Measurements from ENCODE around the gene MAD1L1.
"Not testable (repeated sequence)": the region's sequence is repeated elsewhere in the genome, so short reads cannot be mapped to it uniquely, and the experiment has no call there.

MAD1L1 gene

GRCh38 chr7:1861799-1862458, 370.8 kb downstream of the MAD1L1 start:
- no peak overlapping the region for H3K4me2 ChIP-seq (ENCODE audit: low read length, poor library complexity, severe bottlenecking)
- peaks cover 3% of the 10 kb centered on the region for H3K79me1 ChIP-seq (replicated peaks; ENCODE audit: low read length, poor library complexity, severe bottlenecking)
- peak overlapping the region in 1 of 2 experiments; percentile 54 for H3K4ac ChIP-seq (ENCODE audit: low read depth in 1 of 2, low read length in 2 of 2)
- H3K4me3 ChIP-seq (ENCODE audit: insufficient read depth in 1 of 2, low read depth in 1 of 2, low read length in 2 of 2) = no peak overlapping the region
- no peak overlapping the region for H2AK5ac ChIP-seq (ENCODE audit: low read length, severe bottlenecking)
- no peak overlapping the region for H3K23ac ChIP-seq (ENCODE audit: low read length in 2 of 2)
- peak overlapping the region; percentile 30 for H4K8ac ChIP-seq (ENCODE audit: low read length)
- H2BK15ac ChIP-seq (ENCODE audit: low read depth, poor library complexity, severe bottlenecking) = no peak overlapping the region
- no peak for DNase-seq
- no peak overlapping the region for H3K9ac ChIP-seq (ENCODE audit: low read length)
- no peak overlapping the region for H3K14ac ChIP-seq (ENCODE audit: low read length in 2 of 2)
- no peak overlapping the region for H2BK120ac ChIP-seq (ENCODE audit: low read depth, low read length)
- no peak overlapping the region for H4K91ac ChIP-seq (ENCODE audit: low read length)
- H3K4me1 ChIP-seq (ENCODE audit: control insufficient read depth, insufficient read depth, low read depth, low read length) = no peaks in the 10 kb centered on the region
- 88% methylated on average over 17 of the region's 19 CpGs for whole genome bisulfite sequencing
- no peak overlapping the region for H3K18ac ChIP-seq (ENCODE audit: low read depth in 1 of 2, low read length in 2 of 2)
- no peak overlapping the region for H2BK5ac ChIP-seq (ENCODE audit: low read depth, low read length, poor library complexity, severe bottlenecking)
- no peaks in the 10 kb centered on the region for H3K27me3 ChIP-seq (ENCODE audit: control insufficient read depth in 1 of 2, insufficient read depth in 1 of 2, low read length in 2 of 2)
- no peak overlapping the region for H2AFZ ChIP-seq (ENCODE audit: low read depth, low read length)
- peaks cover 0 to 25% of the 10 kb centered on the region in 2 experiments for H3K36me3 ChIP-seq (ENCODE audit: control insufficient read depth in 1 of 2, insufficient read depth in 2 of 2, low read depth in 1 of 2, low read length in 2 of 2)
- H2BK12ac ChIP-seq (ENCODE audit: low read length in 2 of 2) = no peak overlapping the region
- no peaks in the 10 kb centered on the region for H3K9me3 ChIP-seq (ENCODE audit: control insufficient read depth, low read length)
- no peak overlapping the region for H3K27ac ChIP-seq (ENCODE audit: low read length, poor library complexity, severe bottlenecking)

- not testable (repeated sequence) for H2BK120ac ChIP-seq (ENCODE audit: low read depth, low read length); DNase-seq
- 96% methylated on average over 17 of the region's 33 CpGs for WGBS
These were observed 371.6 kb downstream of the MAD1L1 start for GRCh38 chr7:1860881-1861798.

GRCh38 chr7:1859266-1860035, 373.3 kb downstream of the MAD1L1 start:
- H3K27me3 ChIP-seq (ENCODE audit: control insufficient read depth in 1 of 2, insufficient read depth in 1 of 2, low read length in 2 of 2) = no peaks in the 10 kb centered on the region
- H3K4me2 ChIP-seq (ENCODE audit: low read length, poor library complexity, severe bottlenecking) = no peak overlapping the region
- WGBS = 95% methylated on average over 26 of the region's 26 CpGs
- no peak overlapping the region for H3K4me3 ChIP-seq (ENCODE audit: insufficient read depth in 1 of 2, low read depth in 1 of 2, low read length in 2 of 2)
- H3K14ac ChIP-seq (ENCODE audit: low read length in 2 of 2) = no peak overlapping the region
- H3K36me3 ChIP-seq (ENCODE audit: control insufficient read depth in 1 of 2, insufficient read depth in 2 of 2, low read depth in 1 of 2, low read length in 2 of 2) = peaks cover 0 to 24% of the 10 kb centered on the region in 2 experiments
- no peaks in the 10 kb centered on the region for H3K4me1 ChIP-seq (ENCODE audit: control insufficient read depth, insufficient read depth, low read depth, low read length)
- no peak overlapping the region for H4K8ac ChIP-seq (ENCODE audit: low read length)
- H3K27ac ChIP-seq (ENCODE audit: low read length, poor library complexity, severe bottlenecking) = no peak overlapping the region
- H3K79me1 ChIP-seq (replicated peaks; ENCODE audit: low read length, poor library complexity, severe bottlenecking) = peaks cover 3% of the 10 kb centered on the region
- H2AFZ ChIP-seq (ENCODE audit: low read depth, low read length) = no peak overlapping the region
- H2AK5ac ChIP-seq (ENCODE audit: low read length, severe bottlenecking) = no peak overlapping the region
- H3K9me3 ChIP-seq (ENCODE audit: control insufficient read depth, low read length) = no peaks in the 10 kb centered on the region
- no peak overlapping the region for H3K4ac ChIP-seq (ENCODE audit: low read depth in 1 of 2, low read length in 2 of 2)
- H2BK120ac ChIP-seq (ENCODE audit: low read depth, low read length) = no peak overlapping the region
- H3K23ac ChIP-seq (ENCODE audit: low read length in 2 of 2) = no peak overlapping the region
- no peak overlapping the region for H2BK15ac ChIP-seq (ENCODE audit: low read depth, poor library complexity, severe bottlenecking)
- H3K18ac ChIP-seq (ENCODE audit: low read depth in 1 of 2, low read length in 2 of 2) = no peak overlapping the region
- no peak overlapping the region for H2BK12ac ChIP-seq (ENCODE audit: low read length in 2 of 2)
- no peak overlapping the region for H4K91ac ChIP-seq (ENCODE audit: low read length)
- no peak overlapping the region for H3K9ac ChIP-seq (ENCODE audit: low read length)
- H2BK5ac ChIP-seq (ENCODE audit: low read depth, low read length, poor library complexity, severe bottlenecking) = no peak overlapping the region
- DNase-seq = no peak

More at GRCh38 chr7:1860881-1861798, 371.6 kb downstream of the MAD1L1 start:
- H3K9ac ChIP-seq (ENCODE audit: low read length); H4K8ac ChIP-seq (ENCODE audit: low read length); H3K14ac ChIP-seq (ENCODE audit: low read length in 2 of 2); H2BK5ac ChIP-seq (ENCODE audit: low read depth, low read length, poor library complexity, severe bottlenecking); H3K9me3 ChIP-seq (ENCODE audit: control insufficient read depth, low read length); H3K4me1 ChIP-seq (ENCODE audit: control insufficient read depth, insufficient read depth, low read depth, low read length); H3K79me1 ChIP-seq (replicated peaks; ENCODE audit: low read length, poor library complexity, severe bottlenecking); H3K4ac ChIP-seq (ENCODE audit: low read depth in 1 of 2, low read length in 2 of 2); H2AFZ ChIP-seq (ENCODE audit: low read depth, low read length); H3K27ac ChIP-seq (ENCODE audit: low read length, poor library complexity, severe bottlenecking); H3K23ac ChIP-seq (ENCODE audit: low read length in 2 of 2); H3K18ac ChIP-seq (ENCODE audit: low read depth in 1 of 2, low read length in 2 of 2); H2BK15ac ChIP-seq (ENCODE audit: low read depth, poor library complexity, severe bottlenecking); H4K91ac ChIP-seq (ENCODE audit: low read length); H3K27me3 ChIP-seq (ENCODE audit: control insufficient read depth in 1 of 2, insufficient read depth in 1 of 2, low read length in 2 of 2); H3K4me3 ChIP-seq (ENCODE audit: insufficient read depth in 1 of 2, low read depth in 1 of 2, low read length in 2 of 2); H3K4me2 ChIP-seq (ENCODE audit: low read length, poor library complexity, severe bottlenecking); H2AK5ac ChIP-seq (ENCODE audit: low read length, severe bottlenecking); H2BK12ac ChIP-seq (ENCODE audit: low read length in 2 of 2): not testable (repeated sequence)
- H3K36me3 ChIP-seq (ENCODE audit: control insufficient read depth in 1 of 2, insufficient read depth in 2 of 2, low read depth in 1 of 2, low read length in 2 of 2) = peaks cover 0 to 19% of the 10 kb centered on the region in 2 experiments

Data from mesenchymal stem cell (in vitro differentiated cells and primary cell).